H1 (cell line): Measurements from ENCODE around the gene SCN8A. TPM values are rescaled to one million over a fixed set of nuclear protein-coding genes. Genes with fewer than 3 reads are reported as not detected.

Source experiments
- CTCF ChIA-PET: fragments of 300-600 bp; sonication (Branson Sonifier 250); formaldehyde crosslinking; loops from one replicate; lab custom pipeline; 2021; ENCODE audit not compliant: partially characterized antibody; lab: Charles Lee
- POLR2A ChIA-PET: fragments of 300-600 bp; sonication (Branson Sonifier 250); formaldehyde crosslinking; loops from one replicate; lab custom pipeline; 2021; ENCODE audit warnings: inconsistent platforms; ENCODE audit not compliant: partially characterized antibody; lab: Charles Lee
- DNase-seq, 2 experiments: peaks; one replicate each; pipeline versions ENCODE4 v3.0.0 to v3.0.0-alpha.2; 2010 to 2022; ENCODE audit warnings: low spot score in 2 of 2, low read depth in 1 of 2, mixed read lengths in 1 of 2
- FAIRE-seq: peaks from 2 replicates; lab custom pipeline; 2011; peaks lifted over from hg19 to GRCh38; lab: Jason Lieb, UNC
- H2AFZ ChIP-seq: 2 replicates; pipeline ENCODE4 v1.8.1; 2012; ENCODE audit warnings: low read length, inconsistent platforms
- H2AK5ac ChIP-seq: 2 replicates; pipeline ENCODE4 v1.6.1; 2013; ENCODE audit warnings: low read depth, low read length
- H2BK120ac ChIP-seq: replicated peaks from 2 replicates; pipeline ENCODE3; 2013; ENCODE audit warnings: low read depth, low read length, inconsistent platforms
- H2BK12ac ChIP-seq: 2 replicates; pipeline ENCODE4 v1.6.1; 2013; ENCODE audit warnings: low read depth, low read length
- H2BK15ac ChIP-seq: 2 replicates; pipeline ENCODE4 v1.6.1; 2013; ENCODE audit warnings: low read length
- H2BK20ac ChIP-seq: 2 replicates; pipeline ENCODE4 v1.6.1; 2013; ENCODE audit warnings: low read length
- H2BK5ac ChIP-seq: 2 replicates; pipeline ENCODE4 v1.6.1; 2013; ENCODE audit warnings: low read depth, low read length
- H3K14ac ChIP-seq: 2 replicates; pipeline ENCODE4 v1.6.1; 2013; ENCODE audit warnings: inconsistent platforms; ENCODE audit not compliant: insufficient read length
- H3K18ac ChIP-seq: 2 replicates; pipeline ENCODE4 v1.6.1; 2013; ENCODE audit warnings: low read length; ENCODE audit errors: extremely low read depth
- H3K23ac ChIP-seq: 2 replicates; pipeline ENCODE4 v1.6.1; 2013; ENCODE audit warnings: inconsistent platforms; ENCODE audit not compliant: insufficient read length
- H3K23me2 ChIP-seq: 2 replicates; pipeline ENCODE4 v1.6.1; 2013; ENCODE audit warnings: low read depth, low read length
- H3K27ac ChIP-seq: 2 replicates; pipeline ENCODE4 v1.6.1; 2011; ENCODE audit warnings: low read depth, low read length, inconsistent platforms
- H3K27me3 ChIP-seq, 4 experiments: replicated peaks in 1 of 4; 1 replicate in 1 of 4; 2 replicates in 3 of 4; pipeline versions ENCODE4 v1.6.1 to v1.8.1; 2011 to 2013; ENCODE audit warnings: low read length in 3 of 4, mild to moderate bottlenecking in 3 of 4, inconsistent platforms in 2 of 4, mixed read lengths in 2 of 4, moderate library complexity in 1 of 4; ENCODE audit not compliant: control insufficient read depth in 3 of 4, insufficient read depth in 3 of 4; ENCODE audit errors: extremely low read depth in 1 of 4
- H3K36me3 ChIP-seq, 4 experiments: 2 replicates each; pipeline versions ENCODE4 v1.6.1 to v1.8.1; 2011 to 2013; ENCODE audit warnings: mild to moderate bottlenecking in 4 of 4, low read length in 3 of 4, moderate library complexity in 2 of 4, control low read depth in 1 of 4, inconsistent platforms in 1 of 4; ENCODE audit not compliant: insufficient read depth in 4 of 4, control insufficient read depth in 2 of 4
- H3K4ac ChIP-seq: replicated peaks from 2 replicates; pipeline ENCODE3; 2013; ENCODE audit warnings: low read length, low read depth, mixed read lengths, inconsistent platforms; ENCODE audit not compliant: insufficient read length
- H3K4me1 ChIP-seq, 4 experiments: replicated peaks in 1 of 4; 1 replicate in 1 of 4; 2 replicates in 3 of 4; pipeline versions ENCODE4 v1.6.1 to v1.8.1; 2011 to 2013; ENCODE audit warnings: low read length in 3 of 4, inconsistent platforms in 2 of 4, mixed read lengths in 1 of 4; ENCODE audit not compliant: insufficient read depth in 4 of 4, control insufficient read depth in 3 of 4
- H3K4me2 ChIP-seq, 2 experiments: 2 replicates each; pipeline versions ENCODE4 v1.6.1 to v1.8.1; 2011 to 2013; ENCODE audit warnings: low read depth in 2 of 2, low read length in 2 of 2, control low read depth in 1 of 2, inconsistent platforms in 1 of 2, mild to moderate bottlenecking in 1 of 2; ENCODE audit not compliant: insufficient read depth in 1 of 2
- H3K4me3 ChIP-seq, 4 experiments: fragments of 200-600, 300-600 bp in 1 of 4; sonication (generic), shearing (Covaris generic), sonication (Bioruptor Twin) in 1 of 4; 2 replicates each; pipeline versions ENCODE4 v1.5.1 to v1.8.1; 2011 to 2016; ENCODE audit warnings: low read length in 4 of 4, low read depth in 3 of 4, control low read depth in 2 of 4, inconsistent platforms in 2 of 4, mild to moderate bottlenecking in 2 of 4, mixed read lengths in 1 of 4, moderate library complexity in 1 of 4; ENCODE audit not compliant: insufficient read depth in 2 of 4; ENCODE audit errors: extremely low read depth in 1 of 4
- H3K56ac ChIP-seq: replicated peaks from 2 replicates; pipeline ENCODE3; 2013; ENCODE audit warnings: low read depth, mild to moderate bottlenecking, mixed read lengths, low read length, inconsistent platforms; ENCODE audit not compliant: insufficient read length
- H3K79me1 ChIP-seq: 2 replicates; pipeline ENCODE4 v1.6.1; 2013; ENCODE audit warnings: low read depth, low read length, control low read depth
- H3K79me2 ChIP-seq, 2 experiments: 2 replicates each; pipeline versions ENCODE4 v1.6.1 to v1.8.1; 2012 to 2013; ENCODE audit warnings: low read length in 2 of 2, mild to moderate bottlenecking in 2 of 2, inconsistent platforms in 1 of 2; ENCODE audit not compliant: insufficient read depth in 2 of 2, control insufficient read depth in 1 of 2
- H3K9ac ChIP-seq, 4 experiments: replicated peaks in 1 of 4; 1 replicate in 1 of 4; 2 replicates in 3 of 4; pipeline versions ENCODE4 v1.6.1 to v1.8.1; 2011 to 2013; ENCODE audit warnings: low read depth in 3 of 4, low read length in 3 of 4, control low read depth in 2 of 4, mild to moderate bottlenecking in 2 of 4, moderate library complexity in 2 of 4, inconsistent platforms in 1 of 4; ENCODE audit errors: extremely low read depth in 1 of 4
- H3K9me3 ChIP-seq, 2 experiments: 2 replicates each; pipeline versions ENCODE4 v1.6.1 to v1.8.1; 2012 to 2013; ENCODE audit warnings: mild to moderate bottlenecking in 2 of 2, moderate library complexity in 2 of 2, control low read depth in 1 of 2, inconsistent platforms in 1 of 2, low read depth in 1 of 2, low read length in 1 of 2, mixed read lengths in 1 of 2; ENCODE audit not compliant: insufficient read depth in 2 of 2
- H4K20me1 ChIP-seq, 2 experiments: replicated peaks in 1 of 2; 2 replicates each; pipeline versions ENCODE3 to v1.8.1; 2011 to 2013; ENCODE audit warnings: inconsistent platforms in 2 of 2, low read length in 2 of 2, mild to moderate bottlenecking in 1 of 2; ENCODE audit not compliant: insufficient read depth in 2 of 2, control insufficient read depth in 1 of 2
- H4K5ac ChIP-seq: 2 replicates; pipeline ENCODE4 v1.6.1; 2013; ENCODE audit warnings: low read length, low read depth, mixed read lengths, inconsistent platforms; ENCODE audit not compliant: insufficient read length
- H4K8ac ChIP-seq: 2 replicates; pipeline ENCODE4 v1.8.0; 2013; ENCODE audit warnings: mild to moderate bottlenecking, moderate library complexity, low read length, inconsistent platforms; ENCODE audit not compliant: insufficient read depth; ENCODE audit errors: extremely low read depth
- H4K91ac ChIP-seq: replicated peaks from 2 replicates; pipeline ENCODE3; 2013; ENCODE audit warnings: low read length, mixed read lengths, inconsistent platforms; ENCODE audit not compliant: insufficient read length
- WGBS, 2 experiments: shearing (Covaris generic) in 1 of 2; methylation state at CpG; one replicate each; pipeline versions ENCODE4 v1.1.6 to v1.1.7; 2013 to 2015; ENCODE audit warnings: low lambda C conversion rate in 2 of 2, mixed read lengths in 2 of 2, inconsistent platforms in 1 of 2, low coverage in 1 of 2, missing lambda C conversion rate in 1 of 2; ENCODE audit not compliant: insufficient replicate concordance in 2 of 2, insufficient coverage in 1 of 2, insufficient read length in 1 of 2; ENCODE audit errors: extremely low coverage in 1 of 2, missing lambda C conversion rate in 1 of 2; 5-methylcytosine and 5-hydroxymethylcytosine counted together
- polyA plus RNA-seq, 7 experiments: library from polyadenylated mRNA; depleted of rRNA in 3 of 7; stranded (reverse) in 5 of 7; unstranded in 2 of 7; fragments of >200 nt in 5 of 7; fragments of 200-250 nt in 2 of 7; gene quantifications; 1 replicate in 5 of 7; 2 replicates in 1 of 7; 4 replicates in 1 of 7; pipeline versions ENCODE4 v1.2.1 to v1.2.3, GENCODE V29; 2011 to 2013; ENCODE audit warnings: missing spikeins in 2 of 7, mixed read lengths in 2 of 7
- total RNA-seq: library from RNA; stranded (reverse); fragmentation: NEBNext Ultra II Directional; extraction: Animal tissue kit (Norgen Biotek cat#: 25700); gene quantifications from 2 replicates; pipeline ENCODE4 v1.2.1, GENCODE V29; 2021

The SCN8A gene
- total and polyA plus RNA-seq, 2 of the 8 experiments (the other 6 are each of a cell fraction or from before 2014, with no cell fraction given): 6.3 to 10.7 TPM

GRCh38 chr12:51846911-51847642 is 256.0 kb downstream of the SCN8A start:
- H3K79me1 ChIP-seq: peaks cover 3% of the 10 kb centered on the region; the same call in 1 of the 2 replicates
- H3K36me3 ChIP-seq: no peaks in the 10 kb centered on the region
- H3K4ac ChIP-seq: no peak overlapping the region
- 0% methylated on average over 24 of the region's 59 CpGs; no CpG with 5 or more reads in 1 of the 2 experiments for WGBS, 2 experiments
- H2BK20ac ChIP-seq: no peak overlapping the region
- no peak overlapping the region for H3K9ac ChIP-seq
- no peak overlapping the region for H2BK5ac ChIP-seq
- peaks cover 6 to 31% (median 31%) of the 10 kb centered on the region in 4 experiments for H3K27me3 ChIP-seq
- H3K56ac ChIP-seq: no peak overlapping the region
- DNase-seq: peak in 1 of 2 experiments; percentile 81
- no peak overlapping the region for H3K14ac ChIP-seq
- no peak overlapping the region for H2AK5ac ChIP-seq
- H3K23me2 ChIP-seq: peaks cover 18% of the 10 kb centered on the region; the same call in 1 of the 2 replicates
- POLR2A ChIA-PET: interaction anchor here (0.7 to 11.0 kb wide), 6 partner anchors 10 to 905 kb away, joined by 3 to 107 read pairs (median 7); no protein-coding TSS in a partner anchor
- H3K18ac ChIP-seq: peak overlapping the region; percentile 32; the same call in 1 of the 2 replicates
- H2BK12ac ChIP-seq: no peak overlapping the region
- no peak overlapping the region for H4K5ac ChIP-seq
- no peak overlapping the region for H3K27ac ChIP-seq
- H2BK120ac ChIP-seq: no peak overlapping the region
- H3K4me2 ChIP-seq: peak overlapping the region; percentile 84 to 97
- CTCF ChIA-PET: interaction anchor here (1.2 to 2.0 kb wide), 4 partner anchors 18 to 25 kb away, joined by 3 to 17 read pairs (median 6); no protein-coding TSS in a partner anchor
- peak overlapping the region; percentile 61 to 91 (median 76) for H3K4me3 ChIP-seq
- H2AFZ ChIP-seq: no peak overlapping the region
- peaks cover 0 to 4% of the 10 kb centered on the region in 2 experiments; a peak in 2 of 4 replicates for H3K79me2 ChIP-seq
- no peak overlapping the region for H2BK15ac ChIP-seq
- peaks cover 2 to 14% of the 10 kb centered on the region in 2 experiments for H4K20me1 ChIP-seq
- peaks cover 12 to 33% (median 24%) of the 10 kb centered on the region in 4 experiments for H3K4me1 ChIP-seq
- no peak for FAIRE-seq
- no peak overlapping the region for H4K8ac ChIP-seq
- no peaks in the 10 kb centered on the region for H3K9me3 ChIP-seq
- H3K23ac ChIP-seq: no peak overlapping the region
- no peak overlapping the region for H4K91ac ChIP-seq
